ENCODE results near the gene FAM217B.

DNA sequence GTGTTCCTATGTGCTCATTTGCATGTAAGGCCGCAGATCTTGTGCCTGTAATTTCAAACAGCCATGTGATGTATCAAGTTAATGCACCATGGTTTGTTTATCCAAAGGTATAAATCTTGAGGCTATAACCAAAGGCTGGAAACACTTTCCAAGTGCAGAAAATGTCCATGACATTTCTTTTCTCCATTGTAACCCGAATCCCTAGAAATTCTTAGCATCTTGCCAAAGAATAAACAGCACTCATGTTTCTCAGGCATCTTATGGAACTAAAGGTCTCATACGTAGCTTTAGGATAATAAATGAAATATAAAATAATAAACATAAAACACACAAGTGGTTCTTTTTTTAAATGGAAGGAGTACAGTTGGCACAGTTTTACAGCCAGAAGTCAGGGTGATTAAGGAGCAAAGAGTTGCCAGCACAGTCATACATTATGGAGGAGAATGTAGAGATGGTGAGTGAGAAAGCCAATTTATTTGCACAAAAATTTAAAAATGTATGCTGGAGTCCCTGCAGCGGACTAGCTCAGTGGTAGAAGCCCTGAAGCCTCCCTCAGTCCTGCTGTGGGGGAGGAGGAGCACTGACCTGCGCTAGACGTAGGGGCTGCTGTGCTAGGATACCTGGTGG lies 36.1 kb downstream of the FAM217B start:
- TF ChIP-seq, protein P1, sequence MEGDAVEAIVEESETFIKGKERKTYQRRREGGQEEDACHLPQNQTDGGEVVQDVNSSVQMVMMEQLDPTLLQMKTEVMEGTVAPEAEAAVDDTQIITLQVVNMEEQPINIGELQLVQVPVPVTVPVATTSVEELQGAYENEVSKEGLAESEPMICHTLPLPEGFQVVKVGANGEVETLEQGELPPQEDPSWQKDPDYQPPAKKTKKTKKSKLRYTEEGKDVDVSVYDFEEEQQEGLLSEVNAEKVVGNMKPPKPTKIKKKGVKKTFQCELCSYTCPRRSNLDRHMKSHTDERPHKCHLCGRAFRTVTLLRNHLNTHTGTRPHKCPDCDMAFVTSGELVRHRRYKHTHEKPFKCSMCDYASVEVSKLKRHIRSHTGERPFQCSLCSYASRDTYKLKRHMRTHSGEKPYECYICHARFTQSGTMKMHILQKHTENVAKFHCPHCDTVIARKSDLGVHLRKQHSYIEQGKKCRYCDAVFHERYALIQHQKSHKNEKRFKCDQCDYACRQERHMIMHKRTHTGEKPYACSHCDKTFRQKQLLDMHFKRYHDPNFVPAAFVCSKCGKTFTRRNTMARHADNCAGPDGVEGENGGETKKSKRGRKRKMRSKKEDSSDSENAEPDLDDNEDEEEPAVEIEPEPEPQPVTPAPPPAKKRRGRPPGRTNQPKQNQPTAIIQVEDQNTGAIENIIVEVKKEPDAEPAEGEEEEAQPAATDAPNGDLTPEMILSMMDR (IDR thresholded peaks at IDR 0.05): no peak
- no peak for TF ChIP-seq EZH2 (IDR thresholded peaks at IDR 0.05)
- no peak for TF ChIP-seq EZH2phosphoT487 (IDR thresholded peaks at IDR 0.05)

All from neural progenitor cell (in vitro differentiated cells).